GM13977 (cell line): ENCODE results near the gene TICRR.
"Not testable (repeated sequence)": the region's sequence is repeated elsewhere in the genome, so short reads cannot be mapped to it uniquely, and the experiment has no call there.

Source experiments
- DNase-seq: peaks from one replicate; pipeline ENCODE4 v3.0.0; 2012; ENCODE audit warnings: low spot score
- in situ Hi-C: fragments of 300-500 bp; cut with MboI; formaldehyde crosslinking; loops from one replicate; pipeline ENCODE4 v1.12.0; 2022; ENCODE audit warnings: low sequenced_read_pairs, low pct_unique_long_range_greater_than_20kb, mixed read lengths, inconsistent platforms; ENCODE audit not compliant: unreplicated experiment
- TF ChIP-seq, protein P1 (sequence below): IDR thresholded peaks from 2 replicates; pipeline ENCODE4 v1.5.1; 2012; ENCODE audit warnings: mild to moderate bottlenecking, control low read depth; ENCODE audit not compliant: insufficient read depth; ENCODE audit errors: extremely low read depth, missing control alignments

The TICRR gene

DNA sequence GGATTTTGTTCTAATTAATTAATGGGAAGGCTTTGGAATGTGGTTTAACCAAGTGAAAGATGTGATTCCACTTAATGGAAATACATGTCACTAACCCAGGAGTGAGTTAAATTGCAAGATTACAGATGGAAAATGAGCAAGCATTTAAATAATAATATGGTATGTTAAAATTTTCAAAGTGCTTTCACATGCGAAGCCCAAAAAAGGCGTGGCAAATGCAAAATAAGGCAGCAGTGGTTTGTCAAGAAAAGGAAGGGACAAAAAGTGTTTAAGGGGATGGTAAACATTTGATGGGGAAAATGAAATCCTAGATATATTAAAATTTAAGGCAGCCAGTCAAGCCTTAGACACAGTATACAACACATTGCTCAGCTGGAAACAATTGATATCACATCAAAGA lies 2.9 kb downstream of the TICRR start:
- in situ Hi-C loops = no loop called here
- DNase-seq = no peak
- TF ChIP-seq, protein P1, sequence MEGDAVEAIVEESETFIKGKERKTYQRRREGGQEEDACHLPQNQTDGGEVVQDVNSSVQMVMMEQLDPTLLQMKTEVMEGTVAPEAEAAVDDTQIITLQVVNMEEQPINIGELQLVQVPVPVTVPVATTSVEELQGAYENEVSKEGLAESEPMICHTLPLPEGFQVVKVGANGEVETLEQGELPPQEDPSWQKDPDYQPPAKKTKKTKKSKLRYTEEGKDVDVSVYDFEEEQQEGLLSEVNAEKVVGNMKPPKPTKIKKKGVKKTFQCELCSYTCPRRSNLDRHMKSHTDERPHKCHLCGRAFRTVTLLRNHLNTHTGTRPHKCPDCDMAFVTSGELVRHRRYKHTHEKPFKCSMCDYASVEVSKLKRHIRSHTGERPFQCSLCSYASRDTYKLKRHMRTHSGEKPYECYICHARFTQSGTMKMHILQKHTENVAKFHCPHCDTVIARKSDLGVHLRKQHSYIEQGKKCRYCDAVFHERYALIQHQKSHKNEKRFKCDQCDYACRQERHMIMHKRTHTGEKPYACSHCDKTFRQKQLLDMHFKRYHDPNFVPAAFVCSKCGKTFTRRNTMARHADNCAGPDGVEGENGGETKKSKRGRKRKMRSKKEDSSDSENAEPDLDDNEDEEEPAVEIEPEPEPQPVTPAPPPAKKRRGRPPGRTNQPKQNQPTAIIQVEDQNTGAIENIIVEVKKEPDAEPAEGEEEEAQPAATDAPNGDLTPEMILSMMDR = no peak

DNA sequence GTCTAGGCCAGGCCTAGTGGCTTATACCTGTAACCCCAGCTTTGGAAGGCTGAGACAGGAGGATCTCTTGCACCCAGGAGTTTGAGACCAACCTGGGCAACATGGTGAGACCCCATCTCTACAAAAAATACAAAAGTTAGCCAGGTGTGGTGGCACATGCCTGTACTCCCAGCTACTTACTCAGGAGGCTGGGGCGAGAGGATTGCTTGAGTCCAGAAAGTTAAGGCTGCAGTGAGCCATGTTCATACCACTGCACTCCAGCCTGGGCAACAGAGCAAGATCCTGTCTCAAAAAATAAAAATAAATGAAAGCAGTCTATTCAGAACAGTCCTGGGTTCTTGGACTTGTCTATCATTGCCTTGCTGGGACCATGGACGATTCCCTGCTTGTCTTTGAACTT lies 5.5 kb downstream of the TICRR start:
- in situ Hi-C loops, DNase-seq: not testable (repeated sequence)

DNA sequence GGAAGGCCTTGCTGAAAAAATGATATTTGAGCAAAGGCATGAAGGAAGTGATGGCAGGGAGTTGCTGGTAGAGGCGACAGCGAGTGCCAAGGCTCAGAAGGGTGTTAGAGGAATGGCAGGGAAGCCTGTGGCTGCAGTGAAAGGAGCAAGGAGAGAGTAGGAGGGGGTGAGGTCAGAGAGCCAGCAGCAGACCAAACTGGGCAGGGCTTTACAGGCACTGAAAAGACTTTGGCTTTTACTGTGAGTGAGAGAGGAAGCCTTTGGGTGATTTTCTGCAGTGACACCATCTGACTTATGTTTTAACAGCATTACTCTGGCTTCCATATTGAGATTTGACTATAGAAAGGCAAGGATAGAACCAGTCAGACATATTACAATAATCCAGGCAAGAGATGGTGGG lies 11.4 kb downstream of the TICRR start:
- DNase-seq = no peak
- TF ChIP-seq, protein P1 = no peak
- in situ Hi-C loops = no loop called here

DNA sequence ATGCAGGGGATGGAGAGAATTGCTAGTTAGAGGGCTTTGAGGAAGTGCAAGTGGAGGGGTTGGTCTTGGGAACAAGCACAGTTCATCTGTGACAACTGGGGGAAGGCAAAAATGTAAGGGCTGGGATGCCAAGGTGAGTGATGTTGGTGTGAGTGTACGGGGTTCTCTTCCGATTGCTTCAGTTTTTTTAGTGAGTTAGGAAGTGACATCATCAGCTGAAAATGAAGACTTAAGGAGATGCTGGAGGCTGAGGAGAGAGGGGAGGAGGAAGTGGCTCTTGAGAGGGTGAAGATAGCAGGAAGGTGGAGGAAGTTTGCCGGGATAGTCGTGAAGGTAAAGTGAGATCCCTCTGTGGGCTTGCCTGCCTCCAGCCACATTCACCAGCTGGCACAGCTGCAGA lies 12.7 kb downstream of the TICRR start:
- DNase-seq = no peak
- in situ Hi-C loops = no loop called here
- TF ChIP-seq, protein P1 = no peak

DNA sequence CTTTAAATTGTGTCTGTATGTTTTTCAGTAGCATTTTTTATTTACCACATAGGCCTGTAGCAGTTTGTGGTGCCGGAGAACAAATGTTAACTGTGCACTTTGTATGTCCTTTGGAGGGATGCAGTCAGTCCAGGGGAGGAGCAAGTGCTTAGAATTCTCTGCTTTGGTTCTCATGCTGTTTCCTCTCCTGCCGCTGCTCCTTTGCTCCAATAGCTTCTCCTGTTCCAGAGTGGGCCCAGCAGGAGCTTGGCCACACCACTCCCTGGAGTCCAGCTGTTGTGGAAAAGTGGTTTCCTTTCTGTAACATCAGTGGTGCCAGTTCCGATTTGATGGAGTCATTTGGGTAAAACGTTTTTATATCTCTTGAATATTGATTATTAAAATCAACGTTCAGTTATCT lies 16.6 kb downstream of the TICRR start:
- in situ Hi-C loops = no loop called here
- TF ChIP-seq, protein P1 = no peak
- DNase-seq = no peak

DNA sequence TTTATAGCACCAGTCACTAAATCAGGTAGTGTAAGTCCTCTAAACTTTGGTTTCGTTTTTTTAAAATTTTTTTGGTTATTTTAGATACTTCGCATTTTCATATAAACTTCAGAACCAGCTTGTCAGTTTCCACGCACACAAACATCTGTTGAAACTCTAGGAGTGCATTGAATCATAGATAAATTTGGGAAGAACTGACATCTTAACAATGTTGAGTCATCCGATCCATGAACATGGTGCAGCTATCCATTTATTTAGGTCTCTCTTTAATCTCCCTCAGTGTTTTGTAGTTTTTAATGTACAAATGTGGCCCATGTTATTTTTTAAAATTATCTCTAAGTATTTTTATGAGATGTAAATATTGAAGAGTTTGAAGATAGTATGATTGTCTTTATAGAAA lies 17.7 kb downstream of the TICRR start:
- TF ChIP-seq, protein P1 = no peak

DNA sequence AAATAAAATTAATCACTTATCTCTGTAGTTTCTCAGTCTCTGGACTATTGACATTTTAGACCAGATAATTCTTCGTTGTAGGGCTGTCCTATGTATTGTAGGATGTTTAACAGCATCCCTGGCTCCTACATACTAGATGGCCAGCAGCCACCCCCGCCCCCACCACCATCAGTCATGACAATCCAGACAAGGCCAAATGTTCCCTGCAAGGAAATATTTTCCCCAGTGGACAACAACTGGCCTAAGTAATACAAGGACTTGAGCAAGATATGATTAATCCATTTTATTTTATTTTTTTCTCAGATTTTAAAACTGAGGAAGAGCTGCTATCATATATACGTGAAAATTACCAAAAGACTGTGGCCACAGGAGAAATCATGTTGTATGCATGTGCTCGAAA lies 23.8 kb downstream of the TICRR start:
- DNase-seq = no peak
- in situ Hi-C loops = no loop called here

More for the DNA sequence above, 17.7 kb downstream of the TICRR start:
- in situ Hi-C loops = no loop called here
- DNase-seq = no peak

More for the DNA sequence above, 23.8 kb downstream of the TICRR start:
- TF ChIP-seq, protein P1 = no peak
